Activated T-helper 1 cell treated with Interleukin-2 at 50 U/mL for 16 hours (primary cell): ENCODE measurements around the gene ARFRP1.

Source experiments
- DNase-seq: peaks from one replicate; pipeline ENCODE4 v3.0.0-alpha.2; 2020; ENCODE audit warnings: low read depth

The ARFRP1 gene

DNA sequence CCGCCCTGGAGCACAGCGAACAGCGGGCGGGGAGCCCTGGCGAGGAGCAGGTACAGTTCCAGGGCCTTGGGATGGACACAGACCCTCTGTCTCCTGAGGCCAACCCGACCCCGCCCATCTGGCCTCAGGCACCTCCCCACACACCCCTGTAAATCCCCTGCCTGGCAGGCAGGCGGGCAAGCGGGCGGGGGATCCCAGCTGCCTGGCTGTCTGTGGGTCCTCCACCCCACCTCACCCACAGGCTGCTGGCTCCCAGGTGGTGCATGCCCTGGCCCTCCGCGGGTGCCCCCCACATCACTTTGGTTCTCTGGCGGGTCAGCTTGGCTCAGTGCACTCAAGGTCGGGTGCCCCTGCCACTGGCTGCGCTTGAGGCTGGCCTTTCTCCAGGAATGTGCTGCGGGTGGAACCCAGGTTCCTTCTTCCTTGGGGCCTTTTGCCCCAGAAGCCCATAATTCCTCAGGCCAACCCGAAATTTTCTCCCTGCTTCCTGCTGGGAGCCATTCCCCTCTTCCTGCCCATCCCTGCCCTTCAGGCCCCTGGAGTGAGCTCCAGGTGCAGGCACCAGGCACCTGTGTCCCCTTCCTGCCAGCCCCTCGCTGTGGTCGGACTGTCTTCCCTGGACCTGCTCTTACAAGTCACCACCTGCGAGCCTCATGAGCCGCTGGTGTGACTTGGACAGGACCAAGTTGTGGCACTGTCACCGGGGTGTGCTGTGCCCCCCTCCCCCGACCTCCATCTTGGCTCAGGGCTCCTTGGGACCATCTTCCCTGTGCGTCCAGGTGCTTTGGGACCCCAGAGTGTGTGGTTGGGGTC is 16.7 kb downstream of the ARFRP1 start:
- DNase-seq, result no peak

DNA sequence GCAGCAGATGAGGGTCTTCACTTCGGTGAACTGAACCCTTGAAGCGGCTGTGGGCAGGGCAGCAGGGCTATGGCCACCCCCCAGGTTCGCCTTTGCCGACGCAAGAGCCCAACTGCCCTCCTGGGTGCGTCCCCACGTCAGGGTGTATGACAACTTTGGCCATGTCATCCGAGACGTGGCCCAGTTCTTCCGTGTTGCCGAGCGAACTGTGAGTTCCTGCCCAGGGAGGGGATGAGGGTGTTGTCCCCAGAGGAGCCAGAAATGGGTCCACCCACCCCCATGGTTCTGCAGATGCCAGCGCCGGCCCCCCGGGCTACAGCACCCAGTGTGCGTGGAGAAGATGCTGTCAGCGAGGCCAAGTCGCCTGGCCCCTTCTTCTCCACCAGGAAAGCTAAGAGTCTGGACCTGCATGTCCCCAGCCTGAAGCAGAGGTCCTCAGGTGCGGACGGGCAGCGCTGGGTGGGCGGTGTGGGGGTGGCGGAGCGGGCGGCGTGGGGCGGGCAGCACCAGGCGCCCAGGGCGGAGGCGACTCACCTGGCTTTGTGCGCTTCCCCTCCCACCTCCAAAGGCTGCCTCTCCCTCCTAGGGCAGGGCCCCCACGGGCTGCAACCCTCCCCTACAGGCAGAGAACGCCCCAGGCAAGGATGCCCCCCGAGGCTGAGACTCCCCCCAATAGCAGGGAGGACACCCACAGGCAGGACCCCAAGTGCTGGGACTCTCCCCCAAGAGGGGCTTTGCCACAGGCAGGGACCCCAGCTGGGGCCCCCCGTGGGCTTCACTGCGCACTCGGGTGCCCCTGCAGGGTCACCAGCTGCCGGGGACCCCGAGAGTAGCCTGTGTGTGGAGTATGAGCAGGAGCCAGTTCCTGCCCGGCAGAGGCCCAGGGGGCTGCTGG is 17.5 kb downstream of the ARFRP1 start:
- DNase-seq, result no peak

DNA sequence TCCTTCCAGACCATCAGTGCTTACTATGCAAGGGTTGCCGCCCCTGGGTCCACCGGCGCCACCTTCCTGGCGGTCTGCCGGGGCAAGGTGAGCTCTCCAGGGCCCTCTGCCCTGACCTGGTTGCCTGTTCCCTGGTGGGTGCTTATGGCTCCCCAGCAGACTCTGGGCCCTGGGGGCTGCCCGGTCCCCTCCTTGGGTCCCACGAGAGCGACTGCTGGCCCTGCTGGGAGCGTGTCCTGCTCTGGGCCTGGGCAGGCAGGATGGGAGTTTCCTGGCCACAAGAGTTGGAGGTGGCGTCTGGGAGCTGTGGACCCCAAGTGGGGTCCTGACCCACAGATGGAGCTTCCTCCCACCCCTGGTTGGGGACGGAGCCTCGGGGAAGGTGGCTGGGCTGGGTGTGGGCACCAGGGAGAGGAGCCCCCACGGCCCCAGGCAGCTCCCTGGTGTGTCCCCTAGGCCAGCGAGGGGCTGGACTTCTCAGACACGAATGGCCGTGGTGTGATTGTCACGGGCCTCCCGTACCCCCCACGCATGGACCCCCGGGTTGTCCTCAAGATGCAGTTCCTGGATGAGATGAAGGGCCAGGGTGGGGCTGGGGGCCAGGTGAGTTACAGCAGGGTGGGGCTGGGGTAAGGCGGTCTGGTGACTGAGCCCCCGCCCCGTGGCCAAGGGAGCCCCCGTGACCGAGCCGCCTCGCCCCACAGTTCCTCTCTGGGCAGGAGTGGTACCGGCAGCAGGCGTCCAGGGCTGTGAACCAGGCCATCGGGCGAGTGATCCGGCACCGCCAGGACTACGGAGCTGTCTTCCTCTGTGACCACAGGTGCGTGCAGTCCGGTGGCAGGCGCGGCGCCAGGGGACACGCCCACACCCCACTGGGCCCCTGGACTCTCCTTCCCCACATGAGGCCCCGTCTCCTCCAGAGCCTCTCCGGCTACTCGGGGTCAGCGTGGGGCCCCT is 18.5 kb downstream of the ARFRP1 start:
- no peak for DNase-seq

DNA sequence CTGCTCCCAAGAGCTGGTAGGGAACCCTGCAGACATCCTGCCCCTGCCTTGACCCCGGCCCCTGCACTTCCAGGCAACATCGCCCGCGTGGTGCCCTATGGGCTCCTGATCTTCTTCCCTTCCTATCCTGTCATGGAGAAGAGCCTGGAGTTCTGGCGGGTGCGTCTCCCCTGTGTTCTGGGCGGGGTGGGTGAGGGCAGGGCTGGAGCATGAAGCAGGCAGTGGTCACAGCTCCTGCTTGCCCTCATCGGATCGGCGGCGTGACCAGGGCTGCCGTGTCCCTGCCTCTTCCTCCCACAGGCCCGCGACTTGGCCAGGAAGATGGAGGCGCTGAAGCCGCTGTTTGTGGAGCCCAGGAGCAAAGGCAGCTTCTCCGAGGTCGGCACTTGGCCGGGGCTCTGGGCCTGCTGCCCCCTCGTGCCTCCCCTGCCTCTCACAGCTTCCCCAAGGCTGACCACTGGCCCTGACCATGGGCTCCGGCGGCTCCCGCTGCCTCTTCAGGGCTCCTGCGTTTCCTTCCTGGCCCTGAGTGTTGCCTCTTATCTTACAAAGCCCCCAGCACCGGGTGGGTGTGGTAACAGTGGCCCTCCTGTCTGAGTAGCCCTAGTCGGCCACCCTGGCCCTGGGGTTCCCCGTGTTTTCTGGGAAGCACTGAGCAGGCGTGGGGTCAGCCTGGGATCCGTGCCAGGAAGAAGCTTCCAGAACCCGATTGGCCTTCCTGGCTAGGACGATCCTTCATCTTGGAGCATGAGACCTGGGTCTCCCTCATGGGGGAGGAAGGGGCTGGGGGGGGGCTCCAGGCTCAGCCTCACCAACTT is 19.3 kb downstream of the ARFRP1 start:
- DNase-seq, result no peak

GRCh38 chr20:63687419-63688178 is 20.2 kb downstream of the ARFRP1 start:
- DNase-seq, result no peak

DNA sequence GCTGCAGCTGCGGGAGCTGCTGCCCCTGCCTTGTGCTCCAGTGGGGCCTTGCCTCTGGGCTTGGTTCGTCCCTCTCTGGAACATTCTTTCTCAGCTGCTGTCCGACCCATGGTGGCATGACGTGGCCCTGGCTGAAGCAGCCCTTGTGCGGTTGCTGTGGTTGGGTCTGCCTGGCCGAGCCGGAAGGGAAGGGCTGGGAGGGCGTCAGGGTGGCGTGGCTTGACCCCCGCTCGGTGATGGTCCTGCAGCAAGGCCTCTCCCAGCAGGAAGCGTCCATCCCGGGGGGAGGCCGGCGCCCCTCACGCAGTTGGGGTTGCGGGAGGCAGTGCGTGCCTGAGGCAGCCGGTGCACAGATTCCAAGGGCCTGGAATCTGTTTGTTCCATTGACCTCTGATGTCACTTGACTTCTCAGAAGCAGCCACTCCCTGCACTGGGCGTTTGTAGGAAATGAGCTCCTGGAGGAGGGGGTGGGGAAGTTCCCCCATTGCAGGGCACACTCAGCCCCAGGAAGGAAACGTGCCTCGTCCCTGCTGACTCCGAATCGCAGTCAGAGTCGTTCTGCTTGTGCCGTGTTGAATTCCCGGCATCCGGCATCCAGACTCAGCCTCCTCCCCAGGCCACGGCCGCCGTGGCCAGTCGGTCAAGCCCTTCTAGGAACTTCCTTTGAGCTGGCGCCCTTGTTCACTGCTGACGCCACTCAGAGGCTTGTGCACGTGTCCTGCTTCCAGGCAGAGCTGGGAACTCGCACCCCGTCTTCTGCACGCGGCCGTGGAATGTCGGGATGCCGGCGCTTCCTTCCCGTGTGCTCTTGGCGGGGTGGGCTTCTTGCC is 21.1 kb downstream of the ARFRP1 start:
- DNase-seq, result no peak

GRCh38 chr20:63686094-63686491 is 21.7 kb downstream of the ARFRP1 start:
- DNase-seq, result no peak

DNA sequence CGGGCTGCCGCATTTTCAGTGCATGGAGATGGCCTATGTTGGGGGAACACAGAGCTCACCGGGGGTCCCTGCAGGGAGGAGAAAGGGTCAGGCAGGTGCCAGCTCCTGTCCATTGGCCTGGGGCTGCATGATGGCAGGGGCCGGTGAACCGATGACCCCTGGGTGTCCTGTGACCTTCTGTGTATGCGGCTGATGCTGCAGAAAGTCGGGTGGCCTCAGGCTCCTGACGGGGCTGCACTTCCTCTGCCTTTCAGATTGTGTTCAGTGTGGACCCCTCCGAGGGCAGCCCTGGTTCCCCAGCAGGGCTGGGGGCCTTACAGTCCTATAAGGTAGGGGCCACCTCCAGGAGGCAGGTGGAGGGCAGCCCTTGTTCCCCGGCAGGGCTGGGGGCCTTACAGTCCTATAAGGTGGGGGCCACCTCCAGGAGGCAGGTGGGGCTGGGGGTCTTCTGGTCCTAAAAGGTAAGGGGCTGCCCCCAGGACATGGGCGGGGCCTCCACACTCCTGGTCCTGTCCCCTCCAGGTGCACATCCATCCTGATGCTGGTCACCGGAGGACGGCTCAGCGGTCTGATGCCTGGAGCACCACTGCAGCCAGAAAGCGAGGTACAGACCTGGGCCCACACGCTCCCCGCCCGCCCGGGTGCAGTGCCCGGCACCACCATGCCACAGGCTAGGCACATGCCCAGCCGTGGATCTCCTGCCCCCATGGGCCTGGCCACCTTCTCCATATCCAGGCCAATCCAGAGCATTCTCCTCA is 22.3 kb downstream of the ARFRP1 start:
- DNase-seq, result no peak

GRCh38 chr20:63682384-63683139 is 25.2 kb downstream of the ARFRP1 start:
- DNase-seq, result no peak

- DNase-seq, result no peak
These were observed 26.1 kb downstream of the ARFRP1 start for GRCh38 chr20:63681609-63682142.

DNA sequence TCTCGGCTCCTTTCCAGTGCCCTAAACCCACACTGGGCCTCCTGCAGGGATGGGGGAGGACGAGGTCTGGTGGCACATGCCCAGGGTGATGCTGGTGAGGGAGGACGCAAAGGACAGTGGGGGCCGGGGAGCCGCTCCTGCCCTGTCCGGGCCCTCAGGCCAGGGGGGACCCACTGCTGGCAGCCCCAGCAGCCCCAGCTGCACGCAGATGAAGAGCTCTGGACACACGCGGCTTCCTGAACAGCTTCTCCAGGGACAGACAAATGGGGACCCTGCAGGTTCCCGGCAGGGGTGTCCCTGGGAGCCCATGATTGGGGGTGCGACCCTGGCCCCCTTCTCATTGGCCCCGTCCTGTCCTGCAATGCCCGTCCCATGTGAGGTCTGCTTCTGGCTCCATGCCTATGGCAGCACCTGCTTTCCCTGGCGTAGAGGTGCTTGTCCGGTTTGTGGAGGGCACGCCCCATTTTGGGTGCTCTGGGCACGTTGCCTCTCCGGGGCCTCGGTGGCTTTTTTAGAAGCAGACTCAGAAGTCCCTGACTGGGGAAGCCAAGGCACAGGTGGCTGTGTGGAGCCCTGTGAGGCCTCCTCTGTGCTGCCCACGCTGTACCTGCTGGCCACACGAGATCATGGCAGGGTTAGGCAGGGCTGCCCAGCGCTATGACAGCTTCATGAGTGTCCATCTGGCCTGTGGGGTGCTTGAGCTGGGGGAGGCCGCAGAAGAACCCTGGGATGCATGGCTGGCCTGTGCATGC is 26.7 kb downstream of the ARFRP1 start:
- DNase-seq, result no peak

DNA sequence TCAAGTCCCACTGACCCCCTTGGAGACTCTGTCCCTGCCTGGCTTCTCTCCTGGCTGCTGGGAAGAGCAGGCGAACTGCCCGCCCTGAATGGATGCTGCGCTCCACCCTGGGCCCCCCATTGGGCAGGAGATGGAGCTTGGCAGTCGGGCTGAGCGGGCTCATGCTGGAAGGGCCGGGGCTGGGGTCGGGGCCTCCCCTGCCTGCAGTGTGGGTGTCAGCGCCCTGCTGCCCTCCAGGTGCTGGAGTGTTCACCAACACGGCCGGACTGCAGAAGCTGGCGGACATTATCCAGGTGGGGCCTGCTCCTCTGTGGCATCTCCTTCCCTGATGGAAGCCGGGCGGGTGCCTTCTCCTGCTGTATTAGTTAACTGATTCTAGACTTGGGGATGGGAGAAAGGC is 27.3 kb downstream of the ARFRP1 start:
- no peak for DNase-seq

- DNase-seq, result no peak
These were observed 27.9 kb downstream of the ARFRP1 start for GRCh38 chr20:63679799-63680305.

GRCh38 chr20:63678667-63679465 is 28.9 kb downstream of the ARFRP1 start:
- DNase-seq, result no peak

- no peak for DNase-seq
These were observed 29.7 kb downstream of the ARFRP1 start for GRCh38 chr20:63678071-63678470.
